T-helper 1 cell treated with Interleukin-12 subunit alpha and Interleukin-12 subunit beta and Interleukin-4 antibody, amounts not matched to agents 30 μg/mL and 1 μg/mL, for 36 hours (primary cell): Measurements from ENCODE around the gene MLANA.

Source experiments
- H3K27ac Mint-ChIP-seq: one replicate; pipeline ENCODE4 v1.8.0; 2021; ENCODE audit warnings: mild to moderate bottlenecking, mixed read lengths
- H3K27me3 Mint-ChIP-seq: one replicate; pipeline ENCODE4 v1.8.0; 2021; ENCODE audit warnings: low read depth, mixed read lengths
- H3K36me3 Mint-ChIP-seq: one replicate; pipeline ENCODE4 v1.8.0; 2021; ENCODE audit warnings: low read depth, mixed read lengths
- H3K4me1 Mint-ChIP-seq: one replicate; pipeline ENCODE4 v1.8.0; 2021; ENCODE audit warnings: low read depth, mixed read lengths
- H3K4me3 Mint-ChIP-seq: one replicate; pipeline ENCODE4 v1.8.0; 2021; ENCODE audit warnings: mild to moderate bottlenecking, moderate library complexity, mixed read lengths
- H3K9me3 Mint-ChIP-seq: one replicate; pipeline ENCODE4 v1.8.0; 2021; ENCODE audit warnings: mixed read lengths

The MLANA gene

DNA sequence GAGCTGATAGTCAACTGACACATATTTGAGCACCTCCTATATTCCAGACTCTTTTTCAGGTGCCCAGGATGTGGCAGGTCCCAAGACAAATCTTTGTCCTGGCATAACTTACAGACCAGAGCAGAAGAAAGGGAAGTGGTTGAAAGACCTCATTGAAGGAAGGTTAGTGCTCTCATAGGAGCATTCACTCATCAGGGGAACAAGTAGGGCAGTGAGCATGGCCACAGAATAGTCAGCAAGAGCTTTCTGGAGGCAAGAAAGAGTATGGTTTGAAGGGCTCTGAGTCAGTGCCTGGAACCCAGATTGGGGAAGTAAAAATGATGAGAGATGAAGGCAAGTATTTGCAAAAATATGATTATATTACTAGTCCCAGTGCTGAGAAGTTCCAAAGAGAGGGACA, 32.8 kb upstream of the MLANA start:
- H3K9me3 Mint-ChIP-seq = peaks cover 10% of the 10 kb centered on the region
- no peak overlapping the region for H3K4me3 Mint-ChIP-seq
- no peak overlapping the region for H3K27ac Mint-ChIP-seq
- peaks cover 20% of the 10 kb centered on the region for H3K4me1 Mint-ChIP-seq
- peaks cover 23% of the 10 kb centered on the region for H3K36me3 Mint-ChIP-seq
- H3K27me3 Mint-ChIP-seq = no peaks in the 10 kb centered on the region

DNA sequence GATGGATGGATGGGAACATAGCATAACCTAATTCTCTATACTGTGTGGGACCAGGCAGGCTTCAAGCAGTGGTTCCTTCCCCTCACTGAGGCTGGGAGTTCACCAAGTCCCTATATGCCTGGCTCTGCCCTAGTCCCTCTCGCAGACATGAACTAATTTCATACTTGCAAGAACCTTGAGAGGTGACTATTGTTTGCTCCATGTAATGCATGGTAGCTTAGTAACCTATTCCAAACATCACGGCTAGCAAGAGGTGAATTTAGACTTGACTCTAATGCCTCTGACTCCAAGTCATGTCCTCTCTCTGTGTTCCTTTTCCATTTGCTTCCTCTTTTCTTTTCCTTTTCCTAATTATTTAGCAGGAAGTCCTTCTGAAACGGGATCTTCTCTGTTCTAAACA, 31.9 kb upstream of the MLANA start:
- Mint-ChIP-seq H3K27me3 (no peaks in the 10 kb centered on the region), H3K4me3 (no peak overlapping the region), H3K36me3 (peaks cover 18% of the 10 kb centered on the region), H3K27ac (no peak overlapping the region), H3K9me3 (peaks cover 6% of the 10 kb centered on the region), H3K4me1 (peaks cover 11% of the 10 kb centered on the region)

DNA sequence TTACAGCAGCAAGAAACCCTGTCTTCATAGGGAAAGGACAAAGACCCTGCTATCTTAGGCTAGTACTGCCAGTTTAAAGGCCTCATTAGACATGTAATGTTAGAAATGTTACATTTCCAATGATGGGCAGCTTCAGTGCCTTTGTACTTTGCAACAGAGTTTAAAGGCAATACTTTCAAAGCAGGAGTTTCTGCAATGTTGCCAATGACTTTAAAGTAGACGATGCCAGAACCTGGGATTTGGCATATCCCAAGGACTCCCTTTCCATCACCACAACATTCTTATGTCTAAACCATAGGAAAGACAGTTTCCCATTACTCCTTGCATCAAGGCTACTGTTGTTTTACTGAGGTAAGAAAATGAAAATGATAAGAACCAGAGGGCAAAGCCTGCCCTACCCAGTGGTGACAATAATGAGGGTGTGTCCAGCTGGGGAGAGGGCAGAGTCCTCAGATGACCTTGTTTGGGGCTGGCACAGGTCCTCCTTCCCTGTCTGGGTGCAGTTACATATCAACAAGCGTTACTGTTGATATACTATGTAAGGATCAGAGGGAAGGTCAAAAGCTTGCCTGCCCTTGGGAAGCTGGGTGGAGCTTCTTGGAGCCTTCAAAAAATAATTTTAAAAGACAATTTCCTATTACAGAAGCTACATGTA, 27.5 kb upstream of the MLANA start:
- H3K4me3 Mint-ChIP-seq = no peak overlapping the region
- H3K27ac Mint-ChIP-seq = no peak overlapping the region
- H3K9me3 Mint-ChIP-seq = no peaks in the 10 kb centered on the region
- peaks cover 3% of the 10 kb centered on the region for H3K4me1 Mint-ChIP-seq
- H3K36me3 Mint-ChIP-seq = peaks cover 20% of the 10 kb centered on the region
- no peaks in the 10 kb centered on the region for H3K27me3 Mint-ChIP-seq

DNA sequence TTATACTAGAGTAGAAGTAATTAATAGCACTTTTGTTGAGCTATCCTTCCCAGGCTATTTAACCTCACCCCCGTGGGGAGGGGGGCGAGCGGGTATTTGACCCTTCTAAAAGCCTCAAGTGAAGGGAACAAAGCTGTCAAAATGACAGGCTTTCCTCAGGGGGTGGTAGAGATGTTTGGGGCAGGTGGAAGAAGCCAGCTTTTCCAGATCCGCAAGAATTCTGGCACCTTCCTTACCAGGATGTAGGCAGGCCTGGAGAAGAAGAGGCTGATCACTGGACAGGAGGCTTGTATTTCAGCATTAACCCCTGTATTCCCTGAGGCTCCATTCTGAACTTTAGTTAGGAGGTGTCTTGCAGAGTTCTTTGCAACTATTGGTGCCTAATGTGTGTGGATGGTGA, 26.2 kb upstream of the MLANA start:
- peaks cover 20% of the 10 kb centered on the region for H3K36me3 Mint-ChIP-seq

DNA sequence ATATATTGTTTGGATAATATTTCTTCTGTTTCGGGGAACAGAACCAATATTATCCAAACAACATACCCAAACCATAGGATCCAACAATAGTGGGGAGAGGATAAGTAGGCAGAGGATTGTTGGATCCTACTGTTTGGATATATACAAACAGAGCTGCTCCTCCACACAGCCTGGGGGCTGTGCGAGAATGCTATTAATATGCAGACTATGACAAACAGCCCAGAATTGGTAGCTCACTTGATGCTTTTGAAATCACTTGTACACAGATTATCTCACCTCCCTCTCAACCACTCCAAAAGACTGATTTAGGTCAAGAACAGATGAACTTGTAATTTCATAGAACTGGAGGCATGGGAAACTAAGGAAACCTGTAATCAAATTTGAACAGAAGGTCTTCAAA, 24.4 kb upstream of the MLANA start:
- H3K9me3 Mint-ChIP-seq = no peaks in the 10 kb centered on the region
- H3K4me1 Mint-ChIP-seq = peaks cover 12% of the 10 kb centered on the region
- H3K27ac Mint-ChIP-seq = no peak overlapping the region
- peaks cover 24% of the 10 kb centered on the region for H3K36me3 Mint-ChIP-seq
- H3K4me3 Mint-ChIP-seq = no peak overlapping the region
- no peaks in the 10 kb centered on the region for H3K27me3 Mint-ChIP-seq

More for the DNA sequence above, 26.2 kb upstream of the MLANA start:
- no peak overlapping the region for H3K27ac Mint-ChIP-seq
- no peaks in the 10 kb centered on the region for H3K9me3 Mint-ChIP-seq
- no peak overlapping the region for H3K4me3 Mint-ChIP-seq
- H3K27me3 Mint-ChIP-seq = no peaks in the 10 kb centered on the region
- peaks cover 7% of the 10 kb centered on the region for H3K4me1 Mint-ChIP-seq

DNA sequence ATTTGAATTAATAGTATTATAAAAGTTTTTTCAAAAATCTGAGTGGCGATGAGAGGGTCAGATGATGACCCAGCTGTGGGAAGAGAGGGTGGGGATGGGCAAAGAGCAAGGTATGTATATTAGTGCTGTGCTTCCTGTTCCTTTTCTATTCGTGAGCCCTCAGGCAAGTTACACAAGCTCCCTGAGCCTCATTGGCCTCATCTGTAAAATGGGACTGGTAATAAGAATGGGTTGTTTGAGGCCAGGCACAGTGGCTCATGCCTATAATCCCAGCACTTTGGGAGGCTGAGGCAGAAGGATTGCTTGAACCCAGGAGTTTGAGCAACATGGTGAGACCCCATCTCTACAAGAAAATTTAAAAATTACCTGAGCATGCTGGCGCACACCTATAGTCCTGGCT, 24.0 kb upstream of the MLANA start:
- H3K27ac Mint-ChIP-seq = no peak overlapping the region
- no peaks in the 10 kb centered on the region for H3K9me3 Mint-ChIP-seq
- peaks cover 21% of the 10 kb centered on the region for H3K36me3 Mint-ChIP-seq
- no peaks in the 10 kb centered on the region for H3K27me3 Mint-ChIP-seq
- peaks cover 10% of the 10 kb centered on the region for H3K4me1 Mint-ChIP-seq
- H3K4me3 Mint-ChIP-seq = no peak overlapping the region

DNA sequence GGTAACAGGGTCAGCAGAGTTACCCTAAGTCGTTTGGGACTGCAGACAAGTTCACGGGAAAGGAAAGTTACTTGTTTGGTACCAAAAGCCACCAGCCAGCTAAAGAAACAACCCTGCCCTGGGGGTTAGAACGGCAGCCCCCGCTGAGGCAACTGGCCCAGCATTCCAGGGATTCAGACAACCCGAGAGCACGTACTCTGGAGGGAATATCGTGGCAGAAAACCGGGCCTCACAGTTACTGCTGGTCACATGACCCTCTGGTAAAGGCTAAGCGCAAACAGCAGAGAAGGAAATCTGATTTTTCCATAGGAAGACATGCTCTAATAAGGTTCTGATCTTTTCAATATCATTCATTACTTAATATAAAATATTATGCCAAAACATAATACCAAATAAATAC, 22.5 kb upstream of the MLANA start:
- Mint-ChIP-seq H3K9me3 (no peaks in the 10 kb centered on the region), H3K27me3 (no peaks in the 10 kb centered on the region), H3K36me3 (peaks cover 25% of the 10 kb centered on the region), H3K27ac (no peak overlapping the region), H3K4me3 (no peak overlapping the region), H3K4me1 (peaks cover 10% of the 10 kb centered on the region)

DNA sequence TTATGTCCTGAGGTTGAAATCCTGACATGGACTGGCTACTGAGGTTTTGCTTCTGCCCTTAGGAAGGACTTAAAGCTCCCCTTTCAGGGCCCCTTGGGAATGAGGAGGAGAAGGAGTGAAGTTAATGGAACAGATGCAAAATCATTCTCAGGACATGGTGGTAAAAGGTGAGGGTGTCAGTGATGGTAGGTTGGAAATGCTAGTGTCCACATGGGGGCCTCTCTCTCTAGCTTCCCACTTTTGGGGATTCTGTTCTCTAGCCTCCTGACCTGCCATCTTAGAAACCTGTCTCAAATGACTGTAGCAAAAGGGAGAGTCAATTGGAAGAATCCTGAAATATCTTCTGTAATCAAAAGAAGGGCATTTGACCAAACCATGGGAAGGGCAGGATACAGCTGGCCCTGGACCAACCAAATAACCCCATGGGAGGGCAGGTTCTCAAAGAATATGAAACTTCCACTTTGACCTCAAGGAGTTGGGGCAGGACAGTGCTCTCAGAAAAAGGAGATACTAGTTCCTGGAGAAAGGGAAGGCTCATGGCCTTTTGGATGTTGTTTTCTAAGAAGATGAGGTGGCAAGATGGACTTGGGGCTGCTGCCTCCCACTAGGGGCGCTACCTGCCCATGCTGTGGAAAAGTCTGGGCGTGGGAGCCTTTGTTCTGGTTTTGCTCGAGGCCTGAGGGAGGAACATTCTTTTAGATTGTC, 21.2 kb upstream of the MLANA start:
- no peak overlapping the region for H3K4me3 Mint-ChIP-seq
- no peaks in the 10 kb centered on the region for H3K9me3 Mint-ChIP-seq
- H3K27ac Mint-ChIP-seq = no peak overlapping the region

DNA sequence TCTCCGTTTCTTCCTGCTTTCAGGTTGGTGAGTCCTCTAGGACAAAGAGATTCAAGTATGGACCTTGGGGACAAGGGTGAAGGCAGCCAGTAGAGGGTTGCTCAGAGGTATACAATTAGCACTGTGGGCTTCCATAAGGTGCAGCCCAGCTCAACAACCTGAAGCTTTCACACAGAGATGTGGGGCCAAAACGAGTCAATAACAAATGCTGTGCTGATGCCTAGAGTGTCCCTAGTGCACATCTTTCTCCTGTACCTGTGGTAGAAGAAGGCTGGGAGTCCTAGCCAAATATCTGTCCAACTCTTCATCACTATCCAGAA, 20.7 kb upstream of the MLANA start:
- Mint-ChIP-seq H3K4me1 (peaks cover 24% of the 10 kb centered on the region), H3K4me3 (no peak overlapping the region), H3K9me3 (no peaks in the 10 kb centered on the region), H3K36me3 (peaks cover 29% of the 10 kb centered on the region), H3K27ac (no peak overlapping the region), H3K27me3 (no peaks in the 10 kb centered on the region)

More for the DNA sequence above, 21.2 kb upstream of the MLANA start:
- H3K4me1 Mint-ChIP-seq = peaks cover 20% of the 10 kb centered on the region
- H3K27me3 Mint-ChIP-seq = no peaks in the 10 kb centered on the region
- H3K36me3 Mint-ChIP-seq = peaks cover 25% of the 10 kb centered on the region

DNA sequence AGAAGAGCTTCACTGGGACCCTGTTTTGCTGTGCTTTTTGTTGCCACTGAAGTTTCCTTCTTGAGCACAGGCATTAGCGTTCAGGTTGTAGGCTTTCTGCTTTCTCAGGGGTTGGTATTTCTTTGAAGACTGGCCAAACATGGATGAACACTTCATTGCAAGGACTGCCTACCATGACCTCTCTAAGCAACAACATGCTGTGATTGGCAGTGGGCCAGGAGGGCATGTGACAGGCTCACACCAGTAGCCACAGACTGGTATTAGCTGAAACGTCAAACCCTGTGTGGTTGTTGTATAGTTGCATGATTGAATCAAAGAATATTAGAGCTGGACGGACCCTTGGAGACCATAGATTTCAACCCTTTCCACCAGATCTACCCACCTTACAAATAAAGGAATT, 20.0 kb upstream of the MLANA start:
- no peak overlapping the region for H3K4me3 Mint-ChIP-seq
- no peaks in the 10 kb centered on the region for H3K27me3 Mint-ChIP-seq

DNA sequence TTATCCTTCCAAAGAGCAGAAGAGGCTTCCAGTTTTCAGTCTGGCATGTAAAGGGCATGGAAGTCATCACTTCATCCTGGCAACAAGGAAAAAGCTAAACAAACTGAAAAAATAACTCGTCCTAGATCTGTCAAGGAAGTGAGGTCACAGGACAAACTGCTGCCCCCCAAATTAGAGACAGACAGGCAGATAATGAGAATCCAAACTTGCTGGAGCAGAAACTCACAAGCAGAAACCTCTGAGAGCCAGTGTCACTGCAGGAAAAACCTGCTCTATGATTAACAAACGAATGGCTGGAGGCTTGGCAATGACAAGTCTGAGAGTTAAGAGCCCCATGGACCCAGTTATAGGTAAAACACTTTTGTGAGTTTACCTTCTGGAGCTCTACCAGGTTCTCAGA, 18.9 kb upstream of the MLANA start:
- Mint-ChIP-seq H3K9me3 (no peaks in the 10 kb centered on the region), H3K27ac (no peak overlapping the region), H3K4me1 (peaks cover 39% of the 10 kb centered on the region), H3K4me3 (no peak overlapping the region), H3K36me3 (peaks cover 39% of the 10 kb centered on the region), H3K27me3 (no peaks in the 10 kb centered on the region)

More for the DNA sequence above, 20.0 kb upstream of the MLANA start:
- Mint-ChIP-seq H3K4me1 (peaks cover 30% of the 10 kb centered on the region), H3K36me3 (peaks cover 32% of the 10 kb centered on the region), H3K9me3 (no peaks in the 10 kb centered on the region), H3K27ac (no peak overlapping the region)

DNA sequence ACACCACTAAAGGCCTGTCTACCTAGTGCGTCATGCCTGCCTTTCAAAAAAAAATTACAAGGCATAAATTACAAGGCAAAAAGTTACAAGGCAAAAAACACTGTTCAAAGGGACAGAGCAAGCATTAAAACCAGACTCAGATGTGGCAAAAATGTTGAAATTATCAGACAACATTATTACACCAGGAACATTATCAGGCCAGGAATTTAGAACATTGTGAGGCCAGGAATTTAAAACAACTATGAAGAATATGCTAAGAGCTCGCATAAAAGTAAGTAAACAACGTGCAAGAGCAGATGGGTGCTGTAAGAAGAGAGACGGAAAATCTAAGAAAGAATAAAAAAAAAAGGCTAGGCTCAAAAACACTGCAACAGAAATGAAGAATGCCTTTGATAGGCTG, 18.2 kb upstream of the MLANA start:
- H3K27ac Mint-ChIP-seq = no peak overlapping the region

DNA sequence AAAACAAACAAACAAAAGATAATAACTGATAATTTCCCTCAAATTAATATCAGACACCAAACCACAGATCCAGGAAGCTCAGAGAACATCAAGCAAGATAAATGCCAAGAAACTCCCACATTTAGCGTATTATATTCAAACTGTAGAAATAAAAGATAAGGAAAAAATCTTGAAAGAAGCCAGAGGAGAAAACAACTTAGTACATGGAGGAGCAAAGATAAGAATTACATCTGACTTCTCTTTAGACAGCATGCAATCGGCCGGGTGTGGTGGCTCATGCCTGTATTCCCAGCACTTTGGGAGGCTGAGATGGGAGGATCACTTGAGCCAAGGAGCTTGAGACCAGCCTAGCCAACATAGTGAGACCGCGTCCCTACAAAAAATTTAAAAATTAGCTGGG, 17.2 kb upstream of the MLANA start:
- no peak overlapping the region for H3K4me3 Mint-ChIP-seq
- peaks cover 39% of the 10 kb centered on the region for H3K4me1 Mint-ChIP-seq
- no peak overlapping the region for H3K27ac Mint-ChIP-seq
- peaks cover 30% of the 10 kb centered on the region for H3K36me3 Mint-ChIP-seq
- H3K27me3 Mint-ChIP-seq = no peaks in the 10 kb centered on the region
- H3K9me3 Mint-ChIP-seq = no peaks in the 10 kb centered on the region

More for the DNA sequence above, 18.2 kb upstream of the MLANA start:
- peaks cover 39% of the 10 kb centered on the region for H3K4me1 Mint-ChIP-seq
- H3K9me3 Mint-ChIP-seq = no peaks in the 10 kb centered on the region
- H3K27me3 Mint-ChIP-seq = no peaks in the 10 kb centered on the region
- no peak overlapping the region for H3K4me3 Mint-ChIP-seq
- peaks cover 37% of the 10 kb centered on the region for H3K36me3 Mint-ChIP-seq

DNA sequence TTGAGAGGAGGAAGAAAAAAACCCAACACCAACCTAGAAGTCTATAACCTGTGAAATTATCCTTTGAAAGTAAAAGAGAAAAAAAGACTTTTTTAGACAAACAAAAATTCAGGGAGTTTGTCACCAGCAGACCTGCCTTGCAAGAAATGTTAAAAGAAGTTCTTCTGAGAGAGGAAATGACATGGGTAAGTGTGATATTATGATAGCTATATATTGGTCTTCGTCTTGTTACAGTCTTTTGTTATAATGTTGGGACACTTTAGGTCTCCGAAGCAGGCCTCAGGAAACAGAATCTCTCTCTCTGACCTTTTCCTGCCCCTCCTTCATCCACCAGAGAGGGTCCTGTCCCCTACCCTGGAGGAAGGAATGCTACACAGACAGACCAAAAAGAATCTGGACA, 16.6 kb upstream of the MLANA start:
- peak overlapping the region; percentile 15 for H3K27ac Mint-ChIP-seq
- no peaks in the 10 kb centered on the region for H3K9me3 Mint-ChIP-seq
- no peak overlapping the region for H3K4me3 Mint-ChIP-seq
- peaks cover 39% of the 10 kb centered on the region for H3K4me1 Mint-ChIP-seq
- no peaks in the 10 kb centered on the region for H3K27me3 Mint-ChIP-seq
- peaks cover 30% of the 10 kb centered on the region for H3K36me3 Mint-ChIP-seq

DNA sequence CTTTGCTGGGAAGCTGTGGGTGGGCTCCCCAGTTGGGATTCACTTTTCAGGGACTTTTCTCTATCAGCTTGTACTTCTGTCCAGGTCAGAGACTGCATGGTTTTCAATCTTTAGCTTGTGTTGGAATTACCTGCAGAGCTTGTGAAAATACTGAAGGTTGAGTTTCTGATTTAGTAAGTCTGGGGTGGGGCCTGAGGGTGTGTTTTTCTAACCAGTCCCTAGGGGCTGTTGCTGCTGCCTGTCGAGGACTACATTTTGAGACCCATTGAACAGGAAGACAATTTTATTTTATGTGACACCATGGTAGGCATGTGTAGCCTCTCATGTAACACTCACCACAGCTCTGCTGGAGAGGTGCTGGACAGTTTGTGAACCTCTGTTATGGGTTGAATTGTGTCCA, 14.7 kb upstream of the MLANA start:
- Mint-ChIP-seq H3K27me3 (no peaks in the 10 kb centered on the region), H3K27ac (peak overlapping the region; percentile 21), H3K9me3 (no peaks in the 10 kb centered on the region), H3K4me3 (no peak overlapping the region), H3K4me1 (peaks cover 29% of the 10 kb centered on the region), H3K36me3 (peaks cover 21% of the 10 kb centered on the region)
